Spleen (tissue), 11 donors: ENCODE results near the gene EFNA5. TPM values are rescaled to one million over a fixed set of nuclear protein-coding genes. Genes with fewer than 3 reads are reported as not detected.

Source experiments
- DNase-seq: peaks from one replicate; pipeline ENCODE4 v3.0.0-alpha.2; 2020
- H3K27ac ChIP-seq, 8 donors: fragments of 200-600 bp; sonication (generic) in 7 of 8; 1 replicate in 4 of 8; 2 replicates in 4 of 8; pipeline versions ENCODE4 v1.5.0 to v1.8.0; 2016 to 2021; ENCODE audit warnings: inconsistent platforms in 4 of 8, mild to moderate bottlenecking in 4 of 8, moderate library complexity in 1 of 8
- H3K27me3 ChIP-seq, 7 donors: fragments of 200-600 bp; sonication (generic) in 6 of 7; replicated peaks in 1 of 7; 1 replicate in 4 of 7; 2 replicates in 3 of 7; pipeline versions ENCODE4 v1.5.0 to v1.8.0; 2016 to 2021; ENCODE audit warnings: inconsistent platforms in 3 of 7, mild to moderate bottlenecking in 1 of 7
- H3K36me3 ChIP-seq, 6 donors: fragments of 200-600 bp; sonication (generic) in 5 of 6; 1 replicate in 4 of 6; 2 replicates in 2 of 6; pipeline versions ENCODE4 v1.5.0 to v1.8.0; 2016 to 2021; ENCODE audit warnings: inconsistent platforms in 2 of 6
- H3K4me1 ChIP-seq, 6 donors: fragments of 200-600 bp; sonication (generic) in 5 of 6; 1 replicate in 3 of 6; 2 replicates in 3 of 6; pipeline versions ENCODE4 v1.5.0 to v1.8.0; 2016 to 2021; ENCODE audit warnings: inconsistent platforms in 3 of 6
- H3K4me3 ChIP-seq, 8 donors: fragments of 200-600 bp; sonication (generic) in 7 of 8; 1 replicate in 4 of 8; 2 replicates in 4 of 8; pipeline versions ENCODE4 v1.5.0 to v1.8.0; 2016 to 2021; ENCODE audit warnings: inconsistent platforms in 4 of 8, mild to moderate bottlenecking in 4 of 8, moderate library complexity in 2 of 8
- H3K9me3 ChIP-seq, 8 donors: fragments of 200-600 bp; sonication (generic) in 7 of 8; 1 replicate in 4 of 8; 2 replicates in 4 of 8; pipeline versions ENCODE4 v1.5.0 to v1.8.0; 2016 to 2021; ENCODE audit warnings: inconsistent platforms in 4 of 8
- POLR2A ChIP-seq, 3 donors: fragments of 450-650 bp; IDR thresholded peaks; one replicate each; pipeline ENCODE4 v1.5.1; 2017; ENCODE audit warnings: antibody characterized with exemption in 3 of 3, mild to moderate bottlenecking in 1 of 3
- POLR2AphosphoS5 ChIP-seq, 3 donors: sonication (generic); formaldehyde crosslinking; IDR thresholded peaks; one replicate each; pipeline ENCODE4 v1.5.1; 2017; ENCODE audit warnings: antibody characterized with exemption in 3 of 3
- WGBS, 5 donors: extraction: QIAGEN DNeasy Blood & Tissue Kit in 3 of 5; methylation state at CpG; one replicate each; pipeline versions ENCODE4 v1.1.5 to v1.1.7; 2013 to 2018; 5-methylcytosine and 5-hydroxymethylcytosine counted together
- intact Hi-C: fragments of 100-400 bp; cut with DNase I; formaldehyde crosslinking; loops from one replicate; pipeline ENCODE4 v1.15.0; 2023; ENCODE audit warnings: low total_unique reads
- polyA plus RNA-seq, 3 donors: library from polyadenylated mRNA; stranded (reverse); fragments of 200-250 nt; gene quantifications; one replicate each; pipeline ENCODE4 v1.2.1, GENCODE V29; 2013
- total RNA-seq, 7 donors: library from RNA; depleted of rRNA in 3 of 7; stranded (reverse); fragments of >200 nt in 3 of 7; fragmentation: NEBNext Ultra II Directional in 4 of 7; extraction: Animal tissue kit (Norgen Biotek cat#: 25700) in 4 of 7; gene quantifications; one replicate each; pipeline versions ENCODE4 v1.1.0 to v1.2.1, GENCODE V29; 2016 to 2021
- TF ChIP-seq, protein P1 (sequence below), 11 experiments: fragments of 200-600 bp in 7 of 11; fragments of 450-650 bp in 4 of 11; sonication (generic) in 4 of 11; IDR thresholded peaks in 8 of 11; conservative IDR thresholded peaks in 3 of 11; 1 replicate in 7 of 11; 2 replicates in 4 of 11; pipeline versions ENCODE4 v1.4.0 to v1.8.0; 2016 to 2021; ENCODE audit warnings: antibody characterized with exemption in 11 of 11, inconsistent platforms in 4 of 11, mild to moderate bottlenecking in 1 of 11
- donor health status: healthy with polysubstance abuse.
- donor health status: DM: no; HTN: no; CAD: no; lungs with moderate emphysema.
- donor health status: DM: no; HTN: no; CAD: no.
- donor health status: Bipolar disorder and iron deficiency.
- donor health status: healthy.
- donor health status: DM: no; HTN: no; CAD: no.
- donor health status: DM: yes; HTN: yes; CAD: no.

The EFNA5 gene
- total and polyA plus RNA-seq, 10 donors, result 0.33 to 29.0 (median 12.2) TPM

DNA sequence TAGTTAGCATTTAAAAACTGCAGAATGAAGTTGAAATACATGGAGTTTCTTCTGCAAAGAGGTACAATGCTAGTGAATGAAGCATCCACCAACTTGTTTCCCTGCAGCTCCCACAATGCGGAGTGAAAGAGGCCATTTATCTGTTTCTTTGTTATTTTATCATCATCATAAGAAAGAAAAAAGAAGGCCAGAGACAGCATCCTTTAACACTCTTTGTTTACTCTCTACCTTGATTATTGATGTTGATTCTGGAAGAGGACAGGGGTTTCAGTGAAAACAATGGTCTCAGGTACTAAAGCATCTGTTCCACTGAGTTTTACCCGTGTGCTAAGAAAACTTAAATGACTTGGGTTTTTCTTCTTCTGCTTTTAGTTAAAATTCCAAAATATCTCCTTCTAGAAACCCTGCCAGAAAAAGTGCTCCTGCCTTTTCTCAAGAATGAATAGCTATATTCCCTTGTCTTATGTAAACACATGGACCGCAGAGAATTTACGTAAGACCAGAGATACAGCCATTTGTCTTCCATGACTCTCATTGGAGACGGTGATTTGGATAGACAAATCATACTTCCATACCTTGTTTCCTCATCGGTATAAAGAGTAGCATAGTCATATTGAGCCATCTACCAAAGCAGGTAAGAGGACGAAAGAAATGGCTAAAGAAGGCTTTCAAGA is 81.1 kb downstream of the EFNA5 start:
- no peak overlapping the region for H3K27ac ChIP-seq
- 90 to 95% (median 92%) methylated on average over 7 of the region's 7 CpGs for WGBS, 5 donors
- no peaks in the 10 kb centered on the region for H3K27me3 ChIP-seq
- H3K36me3 ChIP-seq, result no peaks in the 10 kb centered on the region
- DNase-seq, result no peak
- TF ChIP-seq, protein P1, sequence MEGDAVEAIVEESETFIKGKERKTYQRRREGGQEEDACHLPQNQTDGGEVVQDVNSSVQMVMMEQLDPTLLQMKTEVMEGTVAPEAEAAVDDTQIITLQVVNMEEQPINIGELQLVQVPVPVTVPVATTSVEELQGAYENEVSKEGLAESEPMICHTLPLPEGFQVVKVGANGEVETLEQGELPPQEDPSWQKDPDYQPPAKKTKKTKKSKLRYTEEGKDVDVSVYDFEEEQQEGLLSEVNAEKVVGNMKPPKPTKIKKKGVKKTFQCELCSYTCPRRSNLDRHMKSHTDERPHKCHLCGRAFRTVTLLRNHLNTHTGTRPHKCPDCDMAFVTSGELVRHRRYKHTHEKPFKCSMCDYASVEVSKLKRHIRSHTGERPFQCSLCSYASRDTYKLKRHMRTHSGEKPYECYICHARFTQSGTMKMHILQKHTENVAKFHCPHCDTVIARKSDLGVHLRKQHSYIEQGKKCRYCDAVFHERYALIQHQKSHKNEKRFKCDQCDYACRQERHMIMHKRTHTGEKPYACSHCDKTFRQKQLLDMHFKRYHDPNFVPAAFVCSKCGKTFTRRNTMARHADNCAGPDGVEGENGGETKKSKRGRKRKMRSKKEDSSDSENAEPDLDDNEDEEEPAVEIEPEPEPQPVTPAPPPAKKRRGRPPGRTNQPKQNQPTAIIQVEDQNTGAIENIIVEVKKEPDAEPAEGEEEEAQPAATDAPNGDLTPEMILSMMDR (IDR thresholded peaks at IDR 0.05 in 8 of 11, conservative IDR thresholded peaks at IDR 0.05 in 3 of 11), result no peak
- TF ChIP-seq POLR2AphosphoS5 (IDR thresholded peaks at IDR 0.05), result no peak
- no peak for TF ChIP-seq POLR2A (IDR thresholded peaks at IDR 0.05)
- no peaks in the 10 kb centered on the region for H3K4me1 ChIP-seq
- no peaks in the 10 kb centered on the region for H3K9me3 ChIP-seq
- intact Hi-C loops, result no loop called here
- H3K4me3 ChIP-seq, result no peak overlapping the region

DNA sequence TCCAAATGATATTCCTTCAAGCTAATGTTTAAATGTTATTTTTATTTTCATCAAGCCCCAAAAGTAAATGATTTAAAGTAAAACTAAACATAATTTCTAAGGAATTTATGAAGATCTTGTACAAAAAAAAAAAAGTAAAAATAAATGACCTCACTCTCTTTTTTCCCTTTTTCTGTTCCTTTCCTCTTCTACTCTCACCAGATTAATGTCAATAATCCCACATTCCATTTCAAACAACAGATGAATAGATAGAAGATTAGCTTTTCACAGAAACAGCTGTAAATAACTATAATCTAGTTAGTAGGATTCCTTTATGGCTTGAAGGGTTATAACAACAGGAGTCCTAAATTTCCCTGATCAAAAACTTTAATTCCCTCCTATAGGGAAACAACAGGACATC is 88.1 kb downstream of the EFNA5 start:
- Histone ChIP-seq H3K9me3 (no peaks in the 10 kb centered on the region), H3K4me1 (no peaks in the 10 kb centered on the region), H3K36me3 (no peaks in the 10 kb centered on the region), H3K4me3 (no peak overlapping the region), H3K27me3 (no peaks in the 10 kb centered on the region), H3K27ac (no peak overlapping the region)
- TF ChIP-seq, protein P1 (IDR thresholded peaks at IDR 0.05 in 8 of 11, conservative IDR thresholded peaks at IDR 0.05 in 3 of 11), result no peak
- TF ChIP-seq POLR2A (IDR thresholded peaks at IDR 0.05) (no peak), POLR2AphosphoS5 (IDR thresholded peaks at IDR 0.05) (no peak)
- DNase-seq, result no peak
- intact Hi-C loops, result no loop called here

DNA sequence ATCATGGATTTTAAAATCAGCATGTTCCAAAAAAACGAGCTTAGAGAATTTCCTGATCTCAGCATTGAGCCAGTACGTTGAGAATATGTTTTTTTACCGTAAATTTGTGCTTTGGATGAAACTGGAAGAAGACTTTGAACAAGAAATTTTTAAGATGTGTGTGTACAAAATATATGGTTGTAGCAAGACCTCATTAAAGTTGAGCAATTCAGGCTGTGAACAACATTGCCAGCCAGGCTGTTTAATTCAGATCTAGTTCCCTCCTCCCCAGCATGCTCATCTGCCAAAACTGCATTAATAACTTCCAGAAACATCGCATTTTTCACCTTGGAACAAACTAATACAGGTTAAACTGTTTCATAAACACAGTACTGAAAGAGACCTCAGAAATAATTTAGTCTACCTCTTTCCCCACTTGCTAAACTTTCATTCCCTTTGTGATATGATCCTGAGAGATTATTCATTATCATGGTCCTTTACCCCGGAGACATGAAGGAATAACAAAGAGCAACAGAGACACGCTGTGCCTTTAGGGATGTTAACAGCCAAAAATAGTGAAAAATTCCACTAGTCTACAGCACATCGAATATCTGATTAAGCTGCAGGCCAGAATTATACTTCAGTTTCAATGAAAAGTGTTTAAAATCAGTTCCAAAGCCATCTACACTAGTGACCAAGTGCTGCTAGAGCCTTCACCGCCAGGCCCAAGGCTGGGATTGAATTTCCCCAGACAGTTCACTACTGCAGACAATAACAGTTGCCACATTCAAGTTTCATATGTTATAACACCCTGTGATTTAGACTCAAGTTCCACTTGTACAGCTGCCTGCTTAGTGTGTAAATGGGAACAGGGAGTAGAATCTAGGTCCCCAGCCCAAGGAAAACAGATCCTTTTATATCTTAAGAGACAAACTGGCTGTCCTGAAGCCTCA is 89.6 kb downstream of the EFNA5 start:
- WGBS, 5 donors, result 70 to 81% (median 78%) methylated on average over 8 of the region's 8 CpGs
- Histone ChIP-seq H3K27ac (peak overlapping the region in 1 of 8 donors; percentile 29), H3K9me3 (no peaks in the 10 kb centered on the region), H3K27me3 (no peaks in the 10 kb centered on the region), H3K4me3 (no peak overlapping the region), H3K36me3 (no peaks in the 10 kb centered on the region), H3K4me1 (no peaks in the 10 kb centered on the region)
- TF ChIP-seq, protein P1 (IDR thresholded peaks at IDR 0.05 in 8 of 11, conservative IDR thresholded peaks at IDR 0.05 in 3 of 11), result no peak
- TF ChIP-seq POLR2A (IDR thresholded peaks at IDR 0.05), result no peak
- DNase-seq, result no peak
- intact Hi-C loops, result no loop called here

DNA sequence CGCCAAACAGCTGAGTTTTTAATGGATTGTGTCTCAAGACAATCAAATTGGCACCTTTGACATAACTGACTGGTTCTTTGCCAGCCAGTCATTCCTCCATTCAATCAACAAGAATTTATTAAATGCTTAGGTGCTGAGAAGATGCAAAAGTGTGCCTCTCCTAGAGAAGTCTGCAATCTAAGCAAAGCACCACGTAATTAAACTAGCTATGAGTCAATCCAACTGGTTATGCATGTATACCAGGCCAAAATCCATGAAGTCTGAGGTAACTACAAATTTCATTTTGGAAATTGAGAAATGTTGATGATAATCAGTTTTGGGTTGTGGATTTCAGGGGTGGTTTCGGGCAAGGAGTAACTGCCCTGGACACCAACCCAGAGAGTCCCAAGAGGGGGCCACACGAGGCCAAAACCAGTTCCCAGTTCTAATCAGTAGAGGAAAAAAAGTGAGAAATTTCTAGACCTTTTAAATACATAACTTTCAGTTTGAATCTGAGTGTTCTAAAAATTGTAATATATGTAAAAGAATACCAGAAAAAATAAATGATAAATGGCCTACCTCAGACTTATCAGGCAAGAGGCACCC is 92.6 kb downstream of the EFNA5 start:
- intact Hi-C loops, result no loop called here
- no peaks in the 10 kb centered on the region for H3K27me3 ChIP-seq
- DNase-seq, result no peak
- H3K27ac ChIP-seq, result no peak overlapping the region
- no peak overlapping the region for H3K4me3 ChIP-seq
- no peaks in the 10 kb centered on the region for H3K9me3 ChIP-seq
- no peaks in the 10 kb centered on the region for H3K36me3 ChIP-seq
- TF ChIP-seq POLR2A (IDR thresholded peaks at IDR 0.05), result no peak
- no peak for TF ChIP-seq POLR2AphosphoS5 (IDR thresholded peaks at IDR 0.05)
- TF ChIP-seq, protein P1 (IDR thresholded peaks at IDR 0.05 in 8 of 11, conservative IDR thresholded peaks at IDR 0.05 in 3 of 11), result no peak
- H3K4me1 ChIP-seq, result no peaks in the 10 kb centered on the region
- WGBS, 5 donors, result 83 to 93% (median 87%) methylated on average over 4 of the region's 4 CpGs
